Ramos (cell line): ENCODE measurements around the gene TMEM181.
"Not testable (repeated sequence)": the region's sequence is repeated elsewhere in the genome, so short reads cannot be mapped to it uniquely, and the experiment has no call there.

Experiments
- in situ Hi-C: fragments of 300-500 bp; cut with MboI; formaldehyde crosslinking; loops from one replicate; pipeline ENCODE4 v1.14.3; 2022; ENCODE audit warnings: low sequenced_read_pairs; ENCODE audit not compliant: unreplicated experiment

TMEM181 gene

DNA sequence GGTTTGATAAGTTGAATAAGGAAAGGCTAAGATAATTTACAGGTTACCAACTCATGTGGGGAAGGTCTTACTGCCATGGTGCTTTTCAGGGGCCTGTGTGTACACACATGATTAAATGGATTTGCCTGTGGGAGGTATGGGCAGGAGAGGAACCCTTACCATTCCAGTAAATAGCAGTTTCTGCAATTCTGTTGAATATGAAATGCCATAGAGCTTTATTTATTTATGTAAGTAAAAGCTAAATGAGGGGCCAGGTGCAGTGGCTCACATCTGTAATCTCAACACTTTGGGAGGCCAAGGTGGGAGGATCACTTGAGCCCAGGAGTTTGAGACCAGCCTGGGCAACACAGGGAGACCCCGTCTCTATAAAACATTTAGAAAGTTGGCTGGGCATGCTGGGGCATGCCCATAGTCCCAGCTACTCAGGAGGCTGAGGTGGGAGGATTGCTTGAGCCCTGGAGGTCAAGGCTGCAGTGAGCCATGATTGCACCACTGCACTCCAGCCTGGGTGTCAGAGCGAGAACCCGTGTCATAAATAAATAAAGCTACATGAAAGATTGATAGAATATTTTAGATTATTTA lies 72.7 kb downstream of the TMEM181 start:
- in situ Hi-C loops, result not testable (repeated sequence)

DNA sequence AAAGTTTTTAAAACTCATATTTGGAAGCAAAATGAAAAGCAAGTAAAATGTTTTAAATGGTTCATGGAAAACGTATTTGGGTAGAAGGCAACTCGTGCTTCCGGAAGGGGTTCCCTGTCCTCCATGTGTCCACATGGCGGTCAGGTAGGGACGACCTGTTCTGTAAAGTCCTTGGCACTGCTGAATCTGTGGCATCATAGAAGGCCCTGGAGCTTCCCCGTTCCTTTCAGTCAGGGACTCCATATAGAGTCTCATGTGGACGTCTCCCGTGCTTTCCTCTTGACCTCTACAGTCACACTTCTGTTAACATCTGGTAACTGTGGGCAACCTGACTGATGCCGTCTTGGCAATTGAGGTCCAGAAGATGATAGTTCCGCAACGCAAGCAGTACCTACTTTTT lies 73.2 kb downstream of the TMEM181 start:
- in situ Hi-C loops, result no loop called here

DNA sequence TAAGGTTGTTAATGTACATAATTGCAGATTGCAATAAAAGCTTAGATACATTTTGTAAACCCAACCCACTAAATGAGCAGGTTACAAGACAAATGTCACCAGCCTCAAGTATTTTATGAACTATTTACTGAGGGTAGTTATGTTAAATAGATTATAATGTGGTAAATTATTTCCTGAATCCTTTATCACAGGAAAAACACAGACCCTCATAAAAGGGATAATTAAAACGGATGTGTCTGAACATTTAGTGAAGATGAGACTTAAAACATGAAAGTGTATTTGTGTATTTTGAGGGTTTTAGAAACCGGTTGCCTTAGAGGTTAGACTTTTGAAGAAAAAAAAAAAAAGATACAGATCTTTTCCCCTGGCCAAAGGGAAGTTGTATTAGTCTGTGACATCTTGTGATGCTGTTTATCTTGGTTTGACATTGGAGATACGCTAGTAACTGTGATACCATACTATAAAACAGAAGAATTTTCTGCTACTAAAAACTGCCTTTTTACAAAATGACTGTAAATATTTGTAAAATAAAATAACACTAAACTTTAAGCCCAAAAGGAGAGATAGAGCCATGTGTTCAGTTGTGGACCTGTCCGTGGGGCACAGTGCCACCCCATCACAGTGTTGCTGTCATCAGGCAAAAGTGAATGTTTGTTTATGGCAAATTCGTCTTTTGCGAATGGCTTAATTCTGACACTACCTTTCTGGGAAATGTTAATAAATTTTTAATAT lies 75.0 kb downstream of the TMEM181 start:
- in situ Hi-C loops, result no loop called here

DNA sequence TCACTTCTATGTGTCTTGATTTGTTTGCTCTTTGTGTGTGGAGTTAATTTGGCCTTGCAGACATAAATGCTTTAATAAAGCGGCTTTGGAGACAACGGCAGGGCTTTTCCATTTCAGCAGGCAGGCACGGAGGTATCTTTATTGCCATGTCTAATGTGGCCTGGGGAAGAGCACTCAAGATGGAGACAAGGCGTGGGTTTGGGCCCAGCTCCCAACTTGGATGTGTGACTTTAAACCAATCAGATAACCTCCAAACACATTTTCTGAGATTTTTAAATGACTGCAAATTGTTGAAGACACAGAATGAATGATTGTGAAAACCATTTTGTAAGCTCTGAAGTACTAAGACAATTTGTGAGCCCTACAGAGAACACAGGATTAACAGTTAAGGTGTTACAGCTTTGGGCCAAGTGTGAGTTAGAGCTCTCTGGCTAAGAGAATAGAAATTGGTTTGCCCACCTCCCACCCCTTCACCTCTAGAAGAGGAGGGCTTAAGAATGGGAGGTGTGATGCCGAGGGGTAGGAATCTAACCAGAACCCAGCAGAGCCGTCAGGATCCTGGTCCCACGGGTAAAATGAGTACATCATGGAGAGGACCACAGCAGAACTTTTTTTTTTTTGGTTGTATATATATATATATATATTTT lies 75.7 kb downstream of the TMEM181 start:
- in situ Hi-C loops, result no loop called here

DNA sequence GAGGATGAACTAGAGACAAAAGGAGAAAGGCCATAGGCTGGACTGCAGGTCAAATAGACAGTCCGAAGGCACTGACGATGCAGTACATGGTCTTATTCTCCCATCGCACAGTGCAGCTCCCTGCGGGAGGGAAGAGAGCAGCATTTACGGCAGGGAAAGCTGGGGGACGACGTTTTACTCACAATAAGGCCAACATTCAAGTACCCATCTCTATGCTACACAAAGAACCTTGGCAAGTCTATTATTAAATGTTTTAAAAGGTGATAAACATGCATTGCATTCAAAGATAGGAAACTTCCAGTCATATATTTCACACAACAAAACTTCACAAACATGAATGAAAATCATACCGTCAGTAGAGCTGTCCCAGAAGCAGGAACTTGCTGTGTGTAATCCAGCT lies 76.9 kb downstream of the TMEM181 start:
- in situ Hi-C loops, result no loop called here

DNA sequence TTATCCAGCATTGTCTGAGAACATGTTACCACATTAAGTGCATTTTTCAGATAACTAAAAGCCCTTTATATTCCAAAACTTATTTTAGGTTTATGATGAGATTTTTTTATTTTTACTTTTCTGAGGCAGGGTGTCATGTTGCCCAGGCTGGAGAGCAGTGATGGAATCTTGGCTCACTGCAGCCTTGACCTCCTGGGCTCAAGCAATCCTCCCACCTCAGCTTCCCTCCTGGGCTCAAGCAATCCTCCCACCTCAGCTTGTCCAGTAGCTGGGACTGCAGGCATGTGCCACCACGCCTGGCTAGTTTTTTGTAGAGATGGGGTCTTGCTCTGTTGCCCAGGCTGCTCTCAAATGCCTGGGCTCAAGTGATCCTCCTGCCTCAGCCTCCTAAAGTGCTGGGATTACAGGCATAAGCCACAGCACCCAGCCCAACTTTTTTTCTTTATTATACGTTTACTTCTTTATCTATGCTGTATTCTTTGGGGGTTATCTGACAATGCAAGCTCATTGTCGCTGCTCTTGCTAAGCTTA lies 78.5 kb downstream of the TMEM181 start:
- in situ Hi-C loops, result no loop called here

DNA sequence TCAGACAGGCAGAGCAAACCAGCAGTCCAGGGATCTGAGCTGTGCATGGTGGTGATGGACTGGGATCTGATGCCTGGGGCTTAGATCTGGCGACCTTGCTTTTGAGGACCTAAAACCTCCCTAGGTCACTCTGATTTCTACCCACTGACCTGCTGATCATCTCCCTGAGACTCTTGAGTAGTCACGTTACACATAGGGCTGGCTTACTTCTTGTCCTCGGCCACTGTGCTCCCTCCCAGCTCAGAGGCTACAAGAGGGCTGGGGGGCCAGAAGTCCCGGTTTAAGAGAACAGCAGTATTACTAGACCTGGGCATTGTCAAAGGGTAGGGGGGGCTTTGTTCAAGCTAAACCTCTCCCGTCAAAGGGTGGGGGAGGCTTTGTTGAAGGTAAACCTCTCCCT lies 79.2 kb downstream of the TMEM181 start:
- in situ Hi-C loops, result no loop called here

DNA sequence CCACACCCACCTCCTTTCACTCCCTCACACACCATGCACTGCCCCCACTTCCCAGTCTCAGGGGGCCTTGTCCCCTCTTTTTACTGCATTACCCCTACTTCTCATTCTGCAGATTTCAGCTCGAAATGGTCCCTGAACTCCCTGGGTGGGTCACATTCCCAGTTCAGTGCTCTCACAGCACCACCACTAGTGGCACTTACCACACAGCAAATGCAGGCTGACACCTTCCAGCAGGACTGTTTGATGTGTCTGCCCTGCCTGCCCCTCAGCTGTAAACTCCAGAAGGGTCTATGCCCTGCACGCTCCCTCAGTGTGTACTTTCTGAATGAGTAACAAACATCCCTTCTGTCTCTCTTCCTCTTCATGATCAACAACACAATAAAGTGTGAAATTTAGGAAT lies 80.6 kb downstream of the TMEM181 start:
- in situ Hi-C loops, result no loop called here

DNA sequence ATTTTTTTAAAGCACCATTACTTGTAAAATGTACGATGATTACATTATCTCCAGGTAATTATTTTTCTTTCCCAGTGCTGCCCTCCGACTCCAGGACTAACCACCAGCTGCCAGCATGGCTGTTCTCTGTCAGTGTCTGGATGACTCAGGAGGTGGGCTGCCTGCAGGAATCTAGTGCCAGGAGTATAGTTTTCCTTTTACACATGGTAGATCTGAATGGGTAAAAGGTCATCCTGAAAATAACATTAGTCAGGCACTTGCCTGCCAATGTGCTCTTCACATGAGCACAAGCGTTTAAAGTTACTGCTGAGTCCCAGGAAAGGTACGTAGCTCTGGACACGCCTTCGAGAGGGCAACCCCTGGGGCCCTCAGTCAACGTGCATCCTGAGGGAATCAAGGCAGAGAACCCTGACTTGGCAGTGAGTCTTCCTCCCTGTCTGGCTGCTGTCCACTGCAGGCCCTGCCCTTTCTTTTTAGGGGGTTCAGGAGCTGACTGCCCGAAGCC lies 82.3 kb downstream of the TMEM181 start:
- in situ Hi-C loops, result no loop called here

DNA sequence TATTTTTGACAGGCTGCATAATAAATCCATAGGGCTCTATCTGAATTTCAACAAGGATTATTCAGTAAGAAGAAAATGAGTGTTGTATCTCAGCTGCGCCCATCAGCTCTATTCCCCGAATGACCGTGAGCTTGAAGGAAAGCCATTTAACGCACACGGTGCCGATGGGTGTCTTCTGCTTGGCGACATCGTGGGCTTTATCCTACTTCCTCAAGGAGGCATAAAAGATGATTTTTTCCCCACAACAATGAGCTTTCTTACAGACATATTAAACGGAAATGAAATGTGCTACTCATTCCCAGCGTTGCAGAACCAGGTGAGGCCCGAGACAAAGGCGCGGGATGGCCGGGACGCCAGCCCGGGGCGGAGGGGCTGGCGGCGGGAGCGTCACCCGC lies 83.9 kb downstream of the TMEM181 start:
- in situ Hi-C loops, result no loop called here

DNA sequence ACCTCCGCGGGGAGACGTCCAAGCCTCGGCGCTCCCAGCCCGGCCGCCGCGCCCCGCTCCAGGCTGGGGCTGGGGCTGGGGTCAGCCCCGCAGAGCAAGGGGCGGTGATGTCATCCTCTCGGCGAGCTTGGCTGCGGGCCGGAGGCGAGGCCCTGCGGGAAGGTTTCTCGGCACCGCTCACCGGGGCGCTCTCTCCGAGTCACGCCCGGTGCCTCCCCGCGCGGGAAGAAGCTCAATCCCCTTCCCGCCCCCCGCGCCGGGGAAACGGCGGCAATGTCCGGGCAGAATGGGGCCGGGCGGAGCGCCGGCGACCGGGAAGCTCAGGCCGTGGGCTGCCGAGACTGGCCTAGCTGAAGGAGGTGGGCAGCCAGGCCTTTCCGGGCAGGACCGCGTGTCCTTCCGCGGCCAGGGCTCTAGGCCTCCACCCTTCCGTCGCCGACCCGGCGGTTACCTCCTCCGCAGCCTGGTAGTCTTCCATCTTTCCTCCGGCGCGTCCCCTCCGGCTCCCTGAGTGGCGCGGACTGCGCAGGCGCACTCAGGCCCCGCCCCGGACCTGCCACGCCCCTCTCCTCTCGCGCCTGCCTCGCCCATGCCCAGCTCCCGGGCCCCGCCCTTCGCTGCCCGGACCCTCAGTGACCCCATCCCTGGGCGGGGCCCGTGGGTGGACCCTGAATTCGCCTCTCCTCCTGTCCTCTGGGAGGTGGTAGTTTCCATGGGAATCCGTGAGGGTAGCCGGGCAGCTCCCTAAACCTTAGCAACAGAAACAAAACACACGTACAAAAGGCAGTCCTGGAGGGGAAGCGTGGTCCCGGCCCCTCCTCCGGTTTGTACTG lies 84.6 kb downstream of the TMEM181 start, which contains the start of gene DYNLT1:
Gene DYNLT1, minus strand, starts transcription at position 513 of the 833 bp plus-strand sequence. Its CDS starts 35 bp downstream, at position 478.
- in situ Hi-C loops, result no loop called here

DNA sequence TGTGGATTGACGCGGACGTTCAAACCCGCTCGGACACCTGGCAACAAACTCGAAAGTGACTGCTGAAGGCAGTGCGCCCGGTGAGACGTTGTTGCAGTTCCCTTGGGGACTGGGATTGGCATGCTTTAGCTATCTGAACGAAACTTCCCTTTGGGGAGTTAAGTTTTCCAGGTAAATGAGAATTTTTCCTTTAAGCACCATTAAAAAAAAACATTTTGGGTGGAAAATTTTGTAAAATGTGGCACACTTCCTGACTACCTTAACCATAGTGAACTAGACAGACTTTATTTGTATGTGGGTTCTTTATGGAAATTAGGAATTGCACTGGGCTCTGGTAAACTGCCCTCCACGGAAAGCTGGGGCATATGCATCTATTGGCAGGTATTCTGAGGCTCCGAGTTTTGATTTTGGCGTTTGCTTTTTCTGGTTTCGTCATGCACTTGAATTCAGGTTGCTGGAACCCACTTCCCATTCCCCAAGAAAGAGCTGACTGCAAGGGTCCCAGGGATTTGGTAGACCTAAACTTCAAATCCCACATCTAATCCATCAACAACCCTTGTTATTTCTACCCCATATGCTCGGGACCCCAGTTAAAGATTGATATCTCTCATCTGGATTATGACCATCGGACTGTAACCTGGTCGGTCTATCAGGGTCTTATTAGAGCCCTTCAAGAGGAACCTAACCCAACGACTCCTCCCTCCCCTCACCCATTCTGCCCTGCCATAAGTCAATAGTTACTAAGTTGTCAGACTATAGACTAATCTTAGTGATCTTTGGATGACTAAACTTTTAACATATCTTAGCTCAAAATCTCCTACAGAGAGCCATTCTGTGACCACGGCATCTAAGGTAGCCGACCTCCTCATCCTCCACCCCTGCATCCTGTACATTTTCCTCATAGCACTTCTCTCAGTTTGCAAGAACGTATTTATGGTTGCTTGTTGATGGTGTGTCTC lies 85.5 kb downstream of the TMEM181 start:
- in situ Hi-C loops, result no loop called here

DNA sequence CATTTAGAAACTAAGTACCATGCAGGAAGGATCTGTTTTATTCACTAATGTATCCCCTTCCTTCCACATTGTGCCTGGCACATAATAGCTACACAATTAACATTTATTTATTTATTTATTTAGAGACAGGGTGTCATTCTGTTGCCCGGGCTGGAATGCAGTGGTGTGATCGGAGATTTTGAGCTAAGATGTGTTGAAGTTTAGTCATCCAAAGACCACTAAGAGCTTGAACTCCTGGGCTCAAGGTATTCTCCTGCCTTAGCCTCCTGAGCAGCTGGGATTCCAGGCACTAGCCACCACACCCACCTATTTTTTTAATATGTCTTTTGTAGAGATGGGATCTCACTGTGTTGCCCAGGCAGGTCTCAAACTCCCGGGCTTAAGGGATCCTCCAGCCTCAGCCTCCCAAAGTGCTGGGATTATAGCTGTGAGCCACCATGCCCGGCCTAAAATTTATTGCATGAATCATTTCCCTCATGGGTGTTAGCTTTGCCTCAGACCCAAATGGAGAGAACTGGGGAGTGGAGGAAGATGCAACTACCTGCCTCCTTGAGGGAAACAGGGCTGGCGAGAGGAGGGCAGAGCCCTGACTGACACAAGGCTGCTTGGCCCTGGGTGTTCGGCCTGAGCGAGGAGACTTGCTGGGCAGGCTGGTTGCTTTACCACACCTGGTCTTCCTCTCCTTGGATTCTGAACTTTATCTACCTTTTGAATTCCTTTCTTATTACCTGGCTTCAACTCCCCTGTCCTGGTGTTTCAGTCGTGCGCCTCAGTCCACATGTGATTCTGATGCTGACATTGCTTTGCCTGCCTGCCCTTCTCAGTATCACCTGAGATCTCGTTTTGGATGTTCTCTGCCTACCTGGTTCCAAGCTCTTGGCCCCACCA lies 86.4 kb downstream of the TMEM181 start:
- in situ Hi-C loops, result no loop called here

DNA sequence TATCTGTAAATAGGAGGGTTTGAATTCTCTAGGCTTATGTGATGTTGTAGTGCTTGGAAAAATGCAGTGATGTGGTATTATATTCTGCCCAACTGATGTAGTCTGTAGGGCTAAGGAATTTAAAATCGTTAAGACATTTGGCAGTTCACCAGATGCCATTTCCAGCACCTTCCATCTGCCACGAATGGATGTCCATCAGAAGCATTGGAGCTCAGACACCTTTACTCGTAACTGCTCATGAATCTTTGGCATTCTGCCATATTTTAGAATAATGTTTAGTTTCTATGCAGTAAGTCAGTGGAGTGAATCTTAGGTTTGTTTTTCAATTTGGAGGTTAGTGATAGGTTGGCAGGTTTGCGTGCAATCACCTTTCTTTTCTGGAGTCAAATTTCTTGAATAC lies 87.6 kb downstream of the TMEM181 start:
- in situ Hi-C loops, result no loop called here

DNA sequence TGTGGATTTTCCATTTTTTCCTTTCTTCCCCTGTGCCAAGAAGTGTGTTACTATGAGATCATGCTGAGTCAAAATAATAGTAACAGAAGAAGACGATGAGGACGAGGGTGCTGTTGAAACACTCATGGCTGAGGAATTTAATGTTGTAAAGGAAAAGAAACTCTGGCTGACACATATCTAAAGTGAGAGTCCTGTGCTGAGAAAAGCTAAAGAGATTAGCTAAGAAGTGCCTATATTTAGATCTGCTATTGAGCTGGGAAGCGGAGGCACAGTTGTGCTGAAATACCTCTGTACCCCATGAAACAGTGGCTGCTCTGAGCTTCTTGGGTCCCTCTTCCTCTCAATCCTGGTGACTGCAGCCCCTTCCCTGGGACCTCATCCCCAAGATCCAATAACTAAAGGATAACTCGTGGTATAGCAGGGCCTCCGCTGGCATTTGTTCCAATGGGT lies 88.8 kb downstream of the TMEM181 start:
- in situ Hi-C loops, result no loop called here

DNA sequence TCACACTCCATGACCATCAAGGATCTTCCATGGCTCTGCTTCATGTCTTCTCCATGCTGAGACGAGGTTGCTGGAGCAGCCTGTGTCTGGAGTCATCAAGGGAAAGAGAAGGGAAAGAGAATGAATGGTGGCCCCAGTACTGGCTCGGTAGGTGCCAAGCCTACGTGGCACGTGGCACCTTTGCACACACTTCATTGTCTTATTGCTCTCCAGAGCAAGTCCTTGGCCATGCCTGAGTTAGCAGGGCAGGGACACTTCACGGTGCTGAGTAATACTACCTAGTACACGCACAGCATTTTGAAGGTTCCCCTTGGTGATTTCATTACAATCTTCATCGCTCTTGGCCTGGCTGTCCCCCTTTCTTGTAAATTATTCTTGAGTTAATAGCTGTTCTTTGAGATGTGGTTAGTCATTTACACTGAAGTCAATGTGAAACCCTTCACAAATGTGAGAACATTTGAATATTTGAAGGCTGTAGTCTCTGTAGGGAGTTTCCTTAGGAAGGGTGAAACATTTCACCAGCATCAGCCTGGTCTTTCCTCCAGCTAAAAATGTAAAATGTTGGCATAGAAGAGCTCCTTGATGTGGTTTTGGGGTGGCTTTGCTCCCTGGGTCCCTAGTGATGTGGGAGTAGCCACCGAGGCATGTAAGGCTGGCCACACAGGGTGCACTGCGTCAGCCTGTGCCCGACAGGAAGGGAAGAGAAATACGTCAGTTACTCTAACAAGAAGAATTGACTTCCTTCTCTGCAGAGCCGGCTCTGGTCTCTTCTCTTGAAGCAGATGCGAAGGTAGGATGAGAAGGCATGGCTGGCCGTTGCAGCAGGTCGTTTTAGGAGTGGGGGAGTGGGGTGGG lies 89.6 kb downstream of the TMEM181 start, which contains the start of gene SYTL3:
Gene SYTL3, plus strand, starts transcription at position 766 of the 855 bp plus-strand sequence. CDS start 13,215 bp downstream, outside the sequence.
- in situ Hi-C loops, result no loop called here
